Epithelial cell of esophagus (primary cell): Measurements from ENCODE around the gene MICA.

Source experiments
- DNase-seq: peaks from one replicate; pipeline ENCODE4 v3.0.0; 2010; ENCODE audit warnings: low read depth
- H3K4me3 ChIP-seq: 2 replicates; pipeline ENCODE4 v1.5.1; 2011; ENCODE audit warnings: mild to moderate bottlenecking, low read length, control low read depth
- TF ChIP-seq, protein P1 (sequence below): IDR thresholded peaks from 2 replicates; pipeline ENCODE4 v1.5.1; 2011; ENCODE audit warnings: low read depth, mild to moderate bottlenecking, low read length, control low read depth, inconsistent platforms; ENCODE audit not compliant: insufficient read depth; ENCODE audit errors: missing control alignments

Gene MICA

DNA sequence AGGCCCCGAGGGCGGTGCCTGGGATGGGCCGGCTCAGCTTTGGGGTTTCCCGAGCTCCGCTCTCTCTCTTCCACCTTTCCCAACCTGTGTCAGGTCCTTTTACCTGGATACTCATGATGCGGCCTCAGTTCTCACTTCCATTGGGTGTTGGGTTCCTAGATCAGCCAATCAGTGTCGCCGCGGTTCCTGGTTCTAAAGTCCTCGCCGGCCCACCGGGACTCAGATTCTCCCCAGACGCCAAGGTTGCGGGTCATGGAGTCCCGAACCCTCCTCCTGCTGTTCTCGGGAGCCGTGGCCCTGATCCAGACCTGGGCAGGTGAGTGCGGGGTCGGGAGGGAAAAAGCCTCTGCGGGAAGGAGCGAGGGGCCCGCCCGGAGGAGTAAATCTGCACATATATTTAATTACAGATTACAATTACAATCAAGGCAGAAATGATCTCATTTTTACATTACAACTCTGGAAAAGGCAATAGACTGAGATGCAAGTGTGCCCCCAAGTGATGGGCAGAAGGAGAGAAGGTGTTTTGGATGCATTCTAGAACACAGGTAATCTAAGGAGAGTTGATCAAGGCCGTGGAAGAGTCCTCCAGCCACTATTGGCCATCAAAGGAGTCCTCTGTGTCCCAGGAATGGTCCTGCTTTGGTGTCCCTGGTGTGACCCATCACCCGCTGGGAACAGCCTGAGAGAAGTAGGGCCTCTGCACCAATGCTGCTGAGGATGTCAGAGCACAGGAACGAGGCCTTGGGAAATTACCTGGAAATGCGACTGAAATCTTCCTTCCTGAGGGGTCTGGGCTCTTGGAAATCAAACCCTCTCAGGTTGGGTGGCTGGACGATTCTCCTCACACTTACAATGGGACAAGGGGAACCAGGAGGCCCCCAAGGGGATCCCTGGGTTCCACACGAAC, 59.8 kb downstream of the MICA start:
- DNase-seq, result peak; percentile 93
- peak overlapping the region; percentile 44 for H3K4me3 ChIP-seq
- TF ChIP-seq, protein P1, sequence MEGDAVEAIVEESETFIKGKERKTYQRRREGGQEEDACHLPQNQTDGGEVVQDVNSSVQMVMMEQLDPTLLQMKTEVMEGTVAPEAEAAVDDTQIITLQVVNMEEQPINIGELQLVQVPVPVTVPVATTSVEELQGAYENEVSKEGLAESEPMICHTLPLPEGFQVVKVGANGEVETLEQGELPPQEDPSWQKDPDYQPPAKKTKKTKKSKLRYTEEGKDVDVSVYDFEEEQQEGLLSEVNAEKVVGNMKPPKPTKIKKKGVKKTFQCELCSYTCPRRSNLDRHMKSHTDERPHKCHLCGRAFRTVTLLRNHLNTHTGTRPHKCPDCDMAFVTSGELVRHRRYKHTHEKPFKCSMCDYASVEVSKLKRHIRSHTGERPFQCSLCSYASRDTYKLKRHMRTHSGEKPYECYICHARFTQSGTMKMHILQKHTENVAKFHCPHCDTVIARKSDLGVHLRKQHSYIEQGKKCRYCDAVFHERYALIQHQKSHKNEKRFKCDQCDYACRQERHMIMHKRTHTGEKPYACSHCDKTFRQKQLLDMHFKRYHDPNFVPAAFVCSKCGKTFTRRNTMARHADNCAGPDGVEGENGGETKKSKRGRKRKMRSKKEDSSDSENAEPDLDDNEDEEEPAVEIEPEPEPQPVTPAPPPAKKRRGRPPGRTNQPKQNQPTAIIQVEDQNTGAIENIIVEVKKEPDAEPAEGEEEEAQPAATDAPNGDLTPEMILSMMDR, result no peak

- TF ChIP-seq, protein P1, result no peak
- DNase-seq, result no peak
- H3K4me3 ChIP-seq, result no peak overlapping the region
Observed at GRCh38 chr6:31464252-31465184, 61.1 kb downstream of the MICA start.
